ENCODE data around the gene EPSTI1.
A peak's percentile ranks its signal among the peaks of the same experiment; 100 is the strongest.
"Not testable (repeated sequence)": the region's sequence is repeated elsewhere in the genome, so short reads cannot be mapped to it uniquely, and the experiment has no call there.

The EPSTI1 gene

GRCh38 chr13:43005460-43006236 is 13.6 kb upstream of the EPSTI1 start:
- no peak for DNase-seq

DNA sequence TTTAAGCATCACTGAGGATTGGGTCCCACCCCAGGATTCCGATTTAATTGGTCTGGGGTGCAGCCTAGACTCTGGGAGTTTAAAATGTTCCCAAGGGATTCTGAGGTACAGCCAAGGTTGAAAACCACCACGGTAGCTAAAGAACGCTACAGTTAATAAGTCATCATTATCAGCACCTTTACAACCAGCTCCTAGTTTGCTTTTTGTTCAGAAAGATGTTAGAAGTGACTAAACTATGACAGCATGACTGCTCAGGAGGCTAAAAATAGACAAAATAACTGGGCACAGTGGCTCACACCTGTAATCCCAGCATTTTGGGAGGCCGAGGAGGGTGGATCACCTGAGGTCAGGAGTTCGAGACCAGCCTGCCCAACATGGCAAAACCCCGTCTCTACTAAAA is 11.7 kb upstream of the EPSTI1 start:
- DNase-seq: no peak

DNA sequence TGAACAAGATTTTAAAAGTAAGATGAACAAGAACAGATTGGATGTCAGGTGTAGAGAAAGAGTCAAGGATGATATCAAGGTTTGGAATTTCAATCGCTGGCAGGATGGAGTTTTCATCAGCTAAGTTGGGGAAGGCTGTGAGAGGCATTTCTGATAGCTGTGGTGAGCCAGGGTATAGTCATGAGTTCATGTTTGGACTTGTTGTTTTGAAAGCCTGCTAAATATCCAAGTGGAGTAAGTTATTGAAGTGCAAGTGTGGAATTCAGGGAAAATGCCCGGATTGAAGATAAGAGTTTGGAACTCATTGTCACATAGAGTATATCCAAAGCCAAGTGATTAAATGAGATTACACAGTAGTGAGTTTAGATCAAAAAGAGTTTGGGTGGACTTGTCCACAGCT is 11.0 kb upstream of the EPSTI1 start:
- no peak for DNase-seq

DNA sequence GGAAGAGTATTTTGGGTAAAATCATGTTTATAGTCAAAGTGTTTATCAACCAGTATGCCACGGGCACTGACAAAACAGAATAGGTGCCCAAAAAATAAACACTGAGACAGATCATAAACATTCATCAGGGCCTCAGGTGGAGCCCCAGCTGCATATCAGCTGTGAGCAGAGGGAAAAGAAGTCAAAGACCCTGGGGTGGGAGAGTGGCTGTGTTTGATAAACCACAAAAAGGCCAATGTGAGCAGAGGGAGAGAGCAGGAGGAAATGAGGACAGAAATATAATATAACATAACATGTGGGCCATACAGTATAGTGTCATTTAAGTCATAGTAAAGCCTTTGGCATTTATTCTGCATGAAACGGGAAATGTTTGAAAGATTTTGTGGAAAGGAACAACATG is 10.0 kb upstream of the EPSTI1 start:
- DNase-seq: no peak

GRCh38 chr13:43000676-43001075 is 8.6 kb upstream of the EPSTI1 start:
- no peak for DNase-seq

DNA sequence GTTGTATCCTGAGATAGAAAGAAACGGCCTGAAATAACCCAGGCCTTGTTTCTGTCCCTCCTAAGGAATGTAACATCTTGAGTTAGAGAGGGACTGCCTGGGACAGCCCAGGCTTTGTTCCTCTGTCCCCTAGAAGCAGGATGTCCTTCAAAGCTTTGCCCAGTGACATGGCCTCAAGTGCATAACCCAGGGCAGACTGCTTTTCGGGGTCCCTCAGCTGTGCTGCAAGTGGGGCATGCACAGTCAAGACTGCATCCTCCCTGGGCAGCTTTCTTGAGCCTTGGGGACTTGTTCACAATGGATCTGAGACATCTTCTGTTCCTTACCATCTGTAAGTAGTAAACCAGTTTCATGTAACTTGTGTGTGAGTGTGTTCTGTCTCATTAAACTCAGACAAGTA is 7.5 kb upstream of the EPSTI1 start:
- DNase-seq: no peak

- DNase-seq: no peak
Measured at GRCh38 chr13:42997381-42997780, 5.3 kb upstream of the EPSTI1 start.

DNA sequence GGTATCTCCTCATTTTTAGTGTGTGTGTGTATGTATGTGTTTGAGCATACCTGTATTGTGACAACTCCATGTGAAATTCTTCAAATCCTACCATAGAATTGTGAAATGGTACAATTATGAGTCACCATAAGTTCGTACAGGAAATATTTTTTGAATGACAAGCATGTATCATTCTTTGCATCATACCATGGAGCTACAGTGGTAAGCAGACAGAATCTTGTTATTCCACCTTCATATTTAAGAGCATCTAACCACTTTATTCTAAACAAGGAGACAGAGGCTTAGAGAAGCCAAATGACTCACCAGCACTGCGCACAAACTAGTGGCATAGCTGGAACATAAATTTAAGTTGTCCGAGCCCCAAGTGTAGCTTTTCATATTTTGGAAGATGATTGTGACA is 4.5 kb upstream of the EPSTI1 start:
- no peak for DNase-seq

DNA sequence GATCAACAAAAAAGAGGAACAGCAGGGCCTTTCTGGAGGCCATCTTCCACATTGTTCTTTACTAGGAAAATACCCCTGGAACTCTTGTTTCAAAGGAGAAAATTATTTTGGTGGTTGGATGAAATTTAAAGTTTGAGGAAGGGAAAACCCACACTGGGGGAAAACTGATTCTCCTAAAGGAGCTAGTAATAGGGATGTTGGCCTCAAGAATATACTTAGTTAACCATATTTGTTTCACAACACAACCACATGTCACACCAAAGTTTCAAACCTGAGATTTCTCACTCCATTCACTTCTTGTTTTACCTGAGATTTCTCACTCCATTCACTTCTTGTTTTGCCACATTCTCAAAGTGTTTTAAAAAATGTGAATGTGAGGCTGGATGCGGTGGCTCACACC is 2.8 kb upstream of the EPSTI1 start:
- no peak for DNase-seq

DNA sequence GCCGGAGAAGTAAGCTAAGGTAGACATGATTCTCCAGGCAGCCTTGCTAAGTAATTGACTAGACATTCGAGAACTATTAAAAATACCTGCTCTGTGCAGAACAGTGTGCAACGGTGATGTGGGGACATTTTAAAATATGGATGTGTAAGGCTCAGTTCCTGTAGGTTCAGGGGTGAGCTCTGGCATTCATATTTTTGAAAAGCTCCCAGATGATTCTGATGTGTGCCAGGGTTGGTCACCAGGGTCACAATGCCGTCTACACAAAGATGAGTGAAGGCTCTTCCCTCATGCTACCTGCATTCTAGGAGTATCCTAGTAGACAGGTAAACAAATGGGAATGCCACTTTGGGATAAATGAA is 702 bp upstream of the EPSTI1 start:
- DNase-seq: no peak

- DNase-seq: not testable (repeated sequence)
Measured at GRCh38 chr13:42991233-42991897, 676 bp downstream of the EPSTI1 start.

GRCh38 chr13:42990291-42991232 is 1.5 kb downstream of the EPSTI1 start:
- peak; percentile 63 for DNase-seq

- no peak for DNase-seq
Measured at GRCh38 chr13:42986176-42986574, 5.9 kb downstream of the EPSTI1 start.

- DNase-seq: no peak
Measured at GRCh38 chr13:42985312-42986175, 6.5 kb downstream of the EPSTI1 start.

- no peak for DNase-seq
Measured at GRCh38 chr13:42984691-42985090, 7.3 kb downstream of the EPSTI1 start.

DNA sequence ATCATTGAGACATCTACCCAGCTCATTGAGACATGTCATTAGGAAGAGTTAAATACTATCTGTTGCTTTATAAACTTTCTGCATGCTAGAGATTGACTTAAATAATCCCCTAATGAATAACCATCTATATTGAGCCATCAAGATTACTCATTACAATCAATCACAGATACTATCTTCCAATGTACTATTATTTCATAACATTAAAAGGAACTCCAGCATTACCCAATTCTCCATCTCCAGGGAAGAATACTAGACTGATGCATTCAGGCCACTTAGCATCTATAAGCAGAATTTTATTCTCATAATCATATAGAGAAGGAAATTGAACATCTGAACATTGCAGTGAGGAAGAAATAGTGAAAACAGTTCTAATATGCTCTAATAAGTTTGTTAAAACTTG is 8.0 kb downstream of the EPSTI1 start:
- DNase-seq: no peak

DNA sequence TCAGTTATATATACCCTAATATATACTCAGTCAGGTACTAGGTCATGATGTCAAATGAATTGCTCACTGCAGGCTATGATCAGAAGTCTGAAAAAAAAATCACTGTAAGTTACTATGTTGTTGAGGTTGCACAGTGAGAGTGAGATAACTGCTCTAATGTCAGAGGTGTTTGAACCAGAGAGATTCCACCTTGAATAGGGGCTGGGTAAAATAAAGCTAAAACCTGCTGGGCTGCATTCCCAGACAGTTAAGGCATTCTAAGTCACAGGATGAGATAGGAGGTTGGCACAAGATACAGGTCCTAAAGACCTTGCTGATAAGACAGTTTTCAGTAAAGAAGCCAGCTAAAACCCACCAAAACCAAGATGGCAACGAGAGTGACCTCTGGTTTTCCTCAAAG is 10.2 kb downstream of the EPSTI1 start:
- DNase-seq: no peak

GRCh38 chr13:42981317-42981716 is 10.7 kb downstream of the EPSTI1 start:
- no peak for DNase-seq

DNA sequence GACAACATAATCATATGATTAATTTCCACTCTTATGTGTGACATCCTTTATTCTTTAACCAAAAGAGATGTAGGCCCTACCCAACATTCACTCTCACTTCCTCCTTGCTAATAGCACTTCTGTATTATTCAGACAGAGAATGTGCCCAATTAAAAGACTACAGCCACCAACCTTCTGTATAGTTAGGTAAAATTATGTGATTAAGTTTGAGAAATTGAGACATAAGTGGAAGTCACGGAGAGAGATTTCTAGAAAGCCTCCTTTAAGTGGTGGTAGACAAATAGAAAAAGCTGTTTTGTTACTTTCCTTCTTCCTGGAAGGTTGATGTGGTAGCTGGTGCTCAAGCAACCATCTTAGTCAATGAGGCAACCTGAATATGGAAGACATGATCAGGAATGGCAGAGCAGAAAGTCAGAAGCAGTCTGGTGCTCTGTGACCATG is 14.8 kb downstream of the EPSTI1 start:
- no peak for DNase-seq

- no peak for DNase-seq
Measured at GRCh38 chr13:42976066-42976465, 16.0 kb downstream of the EPSTI1 start.

DNA sequence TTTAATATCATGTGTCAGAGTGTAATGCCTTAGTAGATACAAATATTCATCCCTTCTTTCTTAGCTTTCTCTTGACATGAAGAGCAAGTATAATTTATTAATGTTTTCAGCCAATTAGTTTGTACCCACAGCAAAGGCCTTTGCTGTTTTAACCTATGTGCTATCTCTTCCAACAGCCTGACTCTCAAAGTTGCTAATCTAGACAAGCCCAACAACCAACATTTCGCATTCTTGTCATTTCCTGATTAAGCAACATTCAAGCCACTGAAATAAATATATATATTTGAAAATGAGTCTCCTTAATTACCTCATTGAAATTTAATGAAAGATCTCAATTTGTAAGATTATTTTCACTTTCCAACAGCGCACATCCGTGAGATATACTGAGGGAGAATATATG is 18.5 kb downstream of the EPSTI1 start:
- DNase-seq: no peak

DNA sequence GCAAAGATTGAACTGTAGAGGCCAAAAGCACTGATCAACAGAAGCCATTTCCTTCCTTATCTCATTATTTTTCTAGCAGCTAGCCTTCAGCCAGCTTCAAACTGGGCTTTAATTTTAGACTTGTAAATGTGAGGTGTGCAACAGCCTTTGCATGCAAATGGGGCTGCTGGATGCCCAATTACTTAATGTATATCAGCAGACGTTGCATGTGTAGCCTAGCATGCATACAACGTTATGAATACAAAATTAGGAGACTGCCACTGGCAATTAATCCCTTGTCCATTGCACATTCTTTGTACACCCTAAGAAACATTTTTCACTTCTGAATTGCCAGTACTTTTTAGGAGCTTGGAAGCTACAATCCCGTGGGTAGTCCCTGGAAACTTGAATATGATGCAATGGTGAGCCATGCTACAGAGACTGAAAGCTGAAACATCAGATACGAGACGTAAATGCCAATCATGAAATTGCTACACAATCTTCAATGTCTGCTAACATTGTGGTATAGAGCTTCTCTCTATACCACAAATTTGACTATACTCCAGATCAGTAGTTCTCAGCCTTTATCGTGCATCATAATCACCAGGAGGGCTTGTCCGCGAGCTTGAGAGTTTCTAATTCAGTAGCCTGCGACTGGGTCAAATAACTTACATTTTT is 20.2 kb downstream of the EPSTI1 start:
- no peak for DNase-seq

Measured in CD4-positive, alpha-beta T cell treated with Interleukin-10 for 1 hour (primary cell).